DND-41 (cell line): ENCODE measurements around the gene AHCYL1.

Source experiments
- ATAC-seq: fragments of 200-7000 bp; cut with Tn5 transposase; 3 replicates; pipeline ENCODE4 v1.9.1; 2021; ENCODE audit warnings: low read depth; ENCODE audit not compliant: insufficient read depth
- DNase-seq: peaks from one replicate; pipeline ENCODE4 v3.0.0-alpha.2; 2020
- H2AFZ ChIP-seq: 2 replicates; pipeline ENCODE4 v1.6.0; 2012; ENCODE audit warnings: low read depth, low read length
- H3K27ac ChIP-seq: 2 replicates; pipeline ENCODE4 v1.5.1; 2012; ENCODE audit warnings: low read length, inconsistent platforms
- H3K27me3 ChIP-seq: fragments of 200-600 bp; sonication (generic); 2 replicates; pipeline ENCODE4 v1.6.0; 2012; ENCODE audit warnings: low read length, mild to moderate bottlenecking, inconsistent platforms; ENCODE audit not compliant: insufficient read depth, poor library complexity
- H3K36me3 ChIP-seq: 2 replicates; pipeline ENCODE4 v1.5.1; 2012; ENCODE audit warnings: low read length, inconsistent platforms; ENCODE audit not compliant: insufficient read depth
- H3K4me1 ChIP-seq: 2 replicates; pipeline ENCODE4 v1.5.1; 2012; ENCODE audit warnings: mild to moderate bottlenecking, low read length; ENCODE audit not compliant: insufficient read depth
- H3K4me2 ChIP-seq: 2 replicates; pipeline ENCODE4 v1.6.0; 2012; ENCODE audit warnings: mild to moderate bottlenecking, moderate library complexity, low read length, inconsistent platforms; ENCODE audit not compliant: insufficient read depth
- H3K4me3 ChIP-seq, 2 experiments: fragments of 200-600 bp in 1 of 2; shearing (Covaris generic) in 1 of 2; 2 replicates each; pipeline ENCODE4 v1.5.1; 2012 to 2016; ENCODE audit warnings: inconsistent platforms in 2 of 2, low read length in 2 of 2, mild to moderate bottlenecking in 2 of 2, low read depth in 1 of 2, moderate library complexity in 1 of 2
- H3K79me2 ChIP-seq: 2 replicates; pipeline ENCODE4 v1.6.0; 2012; ENCODE audit warnings: low read length, inconsistent platforms; ENCODE audit not compliant: insufficient read depth
- H3K9ac ChIP-seq: 2 replicates; pipeline ENCODE4 v1.6.0; 2012; ENCODE audit warnings: low read depth, mild to moderate bottlenecking, inconsistent platforms, low read length, moderate library complexity
- H3K9me3 ChIP-seq: 2 replicates; pipeline ENCODE4 v1.5.1; 2012; ENCODE audit warnings: low read length, moderate library complexity, mild to moderate bottlenecking, inconsistent platforms; ENCODE audit not compliant: insufficient read depth, severe bottlenecking
- H4K20me1 ChIP-seq: 2 replicates; pipeline ENCODE4 v1.6.0; 2012; ENCODE audit warnings: low read length; ENCODE audit not compliant: insufficient read depth
- CTCF ChIP-seq: IDR thresholded peaks from 2 replicates; pipeline ENCODE4 v1.5.1; 2012; ENCODE audit warnings: borderline replicate concordance, low read length, moderate library complexity, mild to moderate bottlenecking; ENCODE audit not compliant: poor library complexity, severe bottlenecking; ENCODE audit errors: extremely low read depth
- EZH2 ChIP-seq: IDR thresholded peaks from 3 replicates; pipeline ENCODE4 v1.6.1; 2012; ENCODE audit warnings: borderline replicate concordance, low read depth, mild to moderate bottlenecking, moderate library complexity, low read length, inconsistent platforms; ENCODE audit not compliant: severe bottlenecking

Gene AHCYL1

DNA sequence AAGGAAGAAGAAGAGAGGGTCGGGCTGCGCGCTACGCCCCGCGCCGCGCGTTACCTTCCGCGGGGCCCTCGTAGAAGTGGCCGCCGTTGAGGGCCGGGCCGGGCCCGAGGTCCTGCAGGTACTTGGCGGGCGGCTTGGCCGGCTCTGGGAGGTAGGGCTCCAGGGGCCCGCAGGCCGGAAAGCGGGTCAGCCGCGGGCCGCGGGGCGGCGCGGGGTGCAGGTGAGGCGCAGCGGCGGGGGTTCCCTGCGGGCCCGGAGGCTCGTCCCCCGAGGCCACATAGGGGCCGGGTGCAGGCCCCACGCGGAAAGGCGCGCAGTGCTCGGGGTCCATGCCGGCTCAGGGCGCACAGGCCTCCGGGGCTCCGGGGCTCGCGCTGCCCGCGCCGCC, 85.7 kb downstream of the AHCYL1 start:
- no peaks in the 10 kb centered on the region for H3K9me3 ChIP-seq
- H3K27me3 ChIP-seq: no peaks in the 10 kb centered on the region
- no peaks in the 10 kb centered on the region for H3K79me2 ChIP-seq
- H2AFZ ChIP-seq: no peak overlapping the region
- H3K27ac ChIP-seq: no peak overlapping the region
- DNase-seq (no peak), ATAC-seq (no peak)
- H3K4me3 ChIP-seq: no peak overlapping the region
- H3K4me2 ChIP-seq: no peak overlapping the region
- TF ChIP-seq EZH2 (no peak), CTCF (no peak)
- no peaks in the 10 kb centered on the region for H3K4me1 ChIP-seq
- no peaks in the 10 kb centered on the region for H3K36me3 ChIP-seq
- no peaks in the 10 kb centered on the region; the same call in 1 of the 2 replicates for H4K20me1 ChIP-seq
- H3K9ac ChIP-seq: no peak overlapping the region

- DNase-seq (no peak), ATAC-seq (no peak)
- Histone ChIP-seq H3K4me1 (no peaks in the 10 kb centered on the region), H3K9me3 (no peaks in the 10 kb centered on the region), H3K36me3 (no peaks in the 10 kb centered on the region), H4K20me1 (no peaks in the 10 kb centered on the region; the same call in 1 of the 2 replicates), H3K4me3 (no peak within 1 kb of the TSS), H3K9ac (no peak within 1 kb of the TSS), H2AFZ (no peak within 1 kb of the TSS), H3K27me3 (no peaks in the 10 kb centered on the region), H3K79me2 (no peaks in the 10 kb centered on the region), H3K27ac (no peak within 1 kb of the TSS), H3K4me2 (no peak within 1 kb of the TSS)
- TF ChIP-seq CTCF (no peak), EZH2 (no peak)
Measured at GRCh38 chr1:110070671-110071242, 86.2 kb downstream of the AHCYL1 start, which contains the start of gene ALX3. ALX3 (minus strand) TSS chr1:110070672; CDS start chr1:110070612, 60 bp downstream.
